Thyroid gland (tissue), 4 donors: ENCODE measurements around the gene ANKS4B. TPM values are rescaled to one million over a fixed set of nuclear protein-coding genes. Genes with fewer than 3 reads are reported as not detected.
"Not testable (repeated sequence)": the region's sequence is repeated elsewhere in the genome, so short reads cannot be mapped to it uniquely, and the experiment has no call there.

ENCODE experiments used
- DNase-seq, 2 donors: peaks; one replicate each; pipeline ENCODE4 v3.0.0-alpha.2; 2019
- H3K27ac ChIP-seq, 3 donors: fragments of 200-600 bp; sonication (generic); 1 replicate in 2 of 3; 2 replicates in 1 of 3; pipeline ENCODE4 v1.5.1; 2016 to 2019; ENCODE audit warnings: mild to moderate bottlenecking in 1 of 3, moderate library complexity in 1 of 3
- H3K27me3 ChIP-seq: fragments of 200-600 bp; sonication (generic); one replicate; pipeline ENCODE4 v1.5.1; 2019
- H3K36me3 ChIP-seq, 2 donors: fragments of 200-600 bp; sonication (generic); one replicate each; pipeline ENCODE4 v1.5.1; 2016 to 2019
- H3K4me1 ChIP-seq, 2 donors: fragments of 200-600 bp; sonication (generic); one replicate each; pipeline ENCODE4 v1.5.1; 2017 to 2019
- H3K4me3 ChIP-seq, 3 donors: fragments of 200-600 bp; sonication (generic); replicated peaks in 1 of 3; 1 replicate in 2 of 3; 2 replicates in 1 of 3; pipeline ENCODE4 v1.5.1; 2016; ENCODE audit warnings: mild to moderate bottlenecking in 1 of 3
- H3K9me3 ChIP-seq: fragments of 200-600 bp; sonication (generic); one replicate; pipeline ENCODE4 v1.5.1; 2017
- POLR2A ChIP-seq, 2 donors: fragments of 450-650 bp; IDR thresholded peaks; one replicate each; pipeline ENCODE4 v1.6.1; 2017; ENCODE audit warnings: antibody characterized with exemption in 2 of 2, mild to moderate bottlenecking in 2 of 2, moderate library complexity in 1 of 2
- WGBS, 2 donors: methylation state at CpG; one replicate each; pipeline ENCODE4 v1.1.5; 2017; 5-methylcytosine and 5-hydroxymethylcytosine counted together
- intact Hi-C: fragments of 100-400 bp; cut with DNase I; formaldehyde crosslinking; loops from one replicate; pipeline ENCODE4 v1.15.1; 2023
- total RNA-seq, 4 donors: library from RNA; depleted of rRNA; stranded (reverse); fragments of >200 nt; gene quantifications; one replicate each; pipeline ENCODE4 v1.2.3, GENCODE V29; 2016
- TF ChIP-seq, protein P1 (sequence below), 6 experiments: fragments of 200-600 bp in 3 of 6; fragments of 450-650 bp in 3 of 6; sonication (generic) in 3 of 6; IDR thresholded peaks; one replicate each; pipeline ENCODE4 v1.5.1; 2016 to 2019; ENCODE audit warnings: antibody characterized with exemption in 6 of 6, mild to moderate bottlenecking in 2 of 6, inconsistent platforms in 1 of 6, moderate library complexity in 1 of 6

ANKS4B gene
- total RNA-seq, 4 donors from 2014 or later, result not detected

DNA sequence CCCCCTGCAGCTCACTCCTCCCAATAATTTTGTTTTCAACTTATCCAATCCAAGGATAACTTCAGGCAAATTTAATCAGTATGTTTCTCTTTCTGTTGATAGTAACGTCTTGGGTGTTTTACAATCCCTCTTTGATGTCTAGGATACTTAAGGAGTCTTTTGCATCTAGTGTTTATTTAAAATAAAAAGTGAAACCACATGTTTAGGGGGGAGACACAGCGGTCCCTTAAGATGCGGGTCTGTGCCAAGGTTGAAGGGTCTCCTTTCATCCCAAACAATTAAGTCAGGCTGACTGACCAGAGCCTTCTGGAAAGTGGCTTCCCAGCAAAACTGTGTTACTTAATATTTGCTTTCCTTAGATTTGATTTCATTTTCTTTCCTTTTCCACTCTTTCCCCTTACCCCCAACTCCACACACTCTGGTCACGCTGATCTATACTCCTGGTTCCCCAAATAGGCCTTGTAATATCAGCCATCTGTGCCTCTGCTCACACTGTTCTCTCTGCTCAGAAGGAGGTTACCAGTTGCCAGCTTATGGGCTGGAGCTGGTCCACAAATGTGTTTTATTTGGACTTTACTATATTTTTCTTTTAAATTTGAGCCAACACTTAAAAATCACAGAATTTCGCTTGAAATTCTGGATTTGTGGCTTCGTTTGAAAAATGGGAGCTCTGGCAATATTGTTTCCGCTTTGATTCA lies 11.2 kb downstream of the ANKS4B start:
- no peak for DNase-seq
- H3K27me3 ChIP-seq, result no peaks in the 10 kb centered on the region
- intact Hi-C loops, result no loop called here
- H3K36me3 ChIP-seq, result no peaks in the 10 kb centered on the region
- H3K4me1 ChIP-seq, result no peaks in the 10 kb centered on the region
- H3K27ac ChIP-seq, result no peak overlapping the region
- TF ChIP-seq, protein P1, sequence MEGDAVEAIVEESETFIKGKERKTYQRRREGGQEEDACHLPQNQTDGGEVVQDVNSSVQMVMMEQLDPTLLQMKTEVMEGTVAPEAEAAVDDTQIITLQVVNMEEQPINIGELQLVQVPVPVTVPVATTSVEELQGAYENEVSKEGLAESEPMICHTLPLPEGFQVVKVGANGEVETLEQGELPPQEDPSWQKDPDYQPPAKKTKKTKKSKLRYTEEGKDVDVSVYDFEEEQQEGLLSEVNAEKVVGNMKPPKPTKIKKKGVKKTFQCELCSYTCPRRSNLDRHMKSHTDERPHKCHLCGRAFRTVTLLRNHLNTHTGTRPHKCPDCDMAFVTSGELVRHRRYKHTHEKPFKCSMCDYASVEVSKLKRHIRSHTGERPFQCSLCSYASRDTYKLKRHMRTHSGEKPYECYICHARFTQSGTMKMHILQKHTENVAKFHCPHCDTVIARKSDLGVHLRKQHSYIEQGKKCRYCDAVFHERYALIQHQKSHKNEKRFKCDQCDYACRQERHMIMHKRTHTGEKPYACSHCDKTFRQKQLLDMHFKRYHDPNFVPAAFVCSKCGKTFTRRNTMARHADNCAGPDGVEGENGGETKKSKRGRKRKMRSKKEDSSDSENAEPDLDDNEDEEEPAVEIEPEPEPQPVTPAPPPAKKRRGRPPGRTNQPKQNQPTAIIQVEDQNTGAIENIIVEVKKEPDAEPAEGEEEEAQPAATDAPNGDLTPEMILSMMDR (IDR thresholded peaks at IDR 0.05), result no peak
- no peak for TF ChIP-seq POLR2A (IDR thresholded peaks at IDR 0.05)
- no peaks in the 10 kb centered on the region for H3K9me3 ChIP-seq
- no peak overlapping the region for H3K4me3 ChIP-seq
- WGBS, 2 donors, result 46 to 50% methylated on average over 7 of the region's 7 CpGs

- H3K27me3 ChIP-seq, intact Hi-C loops, DNase-seq, H3K9me3 ChIP-seq, H3K4me3 ChIP-seq, H3K36me3 ChIP-seq, H3K4me1 ChIP-seq, H3K27ac ChIP-seq: not testable (repeated sequence)
- WGBS, 2 donors, result 81 to 92% methylated on average over 4 of the region's 4 CpGs
Observed at GRCh38 chr16:21248179-21248578, 14.7 kb downstream of the ANKS4B start.

DNA sequence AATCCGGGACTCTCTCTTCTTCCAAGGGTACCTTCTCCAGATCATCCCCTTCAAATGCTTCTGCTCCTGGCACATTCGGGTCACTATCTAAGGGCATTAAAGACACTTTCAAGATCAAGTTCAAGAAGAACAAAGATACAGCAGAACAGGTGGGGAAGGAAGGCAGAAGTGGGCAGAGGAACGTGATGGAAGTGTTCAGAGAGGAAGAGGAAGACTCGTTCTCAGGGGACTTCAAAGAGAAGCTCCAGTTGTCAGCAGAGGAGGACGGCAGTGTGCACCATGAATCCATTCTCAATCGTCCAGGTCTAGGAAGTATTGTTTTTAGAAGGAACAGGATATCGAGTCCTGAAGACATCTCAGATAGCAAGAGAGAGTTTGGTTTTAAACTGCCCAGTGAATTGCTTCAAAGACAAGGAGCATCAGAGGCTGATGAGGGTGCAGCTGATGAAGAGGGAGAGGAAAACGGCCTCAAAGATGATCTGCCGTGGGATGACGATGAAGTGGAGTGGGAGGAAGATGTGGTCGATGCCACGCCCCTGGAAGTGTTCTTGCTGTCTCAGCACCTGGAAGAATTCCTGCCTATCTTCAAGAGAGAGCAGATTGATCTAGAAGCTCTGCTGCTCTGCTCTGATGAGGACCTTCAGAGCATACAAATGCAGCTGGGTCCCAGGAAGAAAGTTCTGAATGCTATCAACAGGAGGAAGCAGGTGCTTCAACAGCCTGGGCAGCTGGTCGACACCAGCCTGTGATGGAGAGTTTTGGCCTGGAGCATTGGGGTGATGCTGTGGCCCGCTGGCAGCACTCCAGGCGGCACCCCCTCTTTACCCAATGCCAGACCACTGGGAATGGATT lies 16.8 kb downstream of the ANKS4B start:
- 81 to 83% methylated on average over 15 of the region's 15 CpGs for WGBS, 2 donors
- H3K27ac ChIP-seq, result no peak overlapping the region
- H3K4me1 ChIP-seq, result no peaks in the 10 kb centered on the region
- no peak overlapping the region for H3K4me3 ChIP-seq
- H3K36me3 ChIP-seq, result no peaks in the 10 kb centered on the region
- H3K9me3 ChIP-seq, result no peaks in the 10 kb centered on the region
- TF ChIP-seq POLR2A (IDR thresholded peaks at IDR 0.05), result no peak
- TF ChIP-seq, protein P1 (IDR thresholded peaks at IDR 0.05), result no peak
- no peak for DNase-seq
- H3K27me3 ChIP-seq, result no peaks in the 10 kb centered on the region
- intact Hi-C loops, result no loop called here

DNA sequence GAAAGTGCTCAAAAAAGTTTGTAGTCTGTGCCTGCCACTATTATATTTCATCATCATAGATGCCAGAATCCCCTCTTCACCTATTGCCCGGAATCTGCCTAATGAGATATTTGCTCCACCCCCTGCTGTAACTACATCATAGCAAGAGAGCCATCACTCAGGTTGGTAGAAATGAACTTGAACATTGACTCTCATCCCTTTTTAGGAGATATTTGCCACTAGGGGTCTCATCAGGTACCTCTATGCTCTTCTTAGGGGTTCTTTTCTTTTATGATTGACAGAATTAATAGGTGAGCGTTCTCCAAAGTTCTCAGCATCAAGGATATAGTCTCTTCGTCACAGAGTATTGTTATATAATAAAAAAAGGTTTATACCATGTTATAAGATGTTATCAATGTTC lies 20.0 kb downstream of the ANKS4B start:
- WGBS, 2 donors, result 82 to 94% methylated on average over 3 of the region's 3 CpGs
- DNase-seq, result no peak
- Histone ChIP-seq H3K9me3 (no peaks in the 10 kb centered on the region), H3K4me1 (no peaks in the 10 kb centered on the region), H3K36me3 (no peaks in the 10 kb centered on the region), H3K27ac (no peak overlapping the region), H3K27me3 (no peaks in the 10 kb centered on the region), H3K4me3 (no peak overlapping the region)
- intact Hi-C loops, result no loop called here
- TF ChIP-seq POLR2A (IDR thresholded peaks at IDR 0.05), result no peak
- TF ChIP-seq, protein P1 (IDR thresholded peaks at IDR 0.05), result no peak

GRCh38 chr16:21256636-21257035 lies 23.1 kb downstream of the ANKS4B start:
- 92 to 96% methylated on average over 2 of the region's 2 CpGs for WGBS, 2 donors
- DNase-seq, result no peak
- intact Hi-C loops, result no loop called here
- no peak overlapping the region for H3K27ac ChIP-seq
- H3K4me3 ChIP-seq, result no peak overlapping the region
- TF ChIP-seq POLR2A (IDR thresholded peaks at IDR 0.05), result no peak
- TF ChIP-seq, protein P1 (IDR thresholded peaks at IDR 0.05), result no peak
- no peaks in the 10 kb centered on the region for H3K36me3 ChIP-seq
- H3K27me3 ChIP-seq, result no peaks in the 10 kb centered on the region
- no peaks in the 10 kb centered on the region for H3K9me3 ChIP-seq
- H3K4me1 ChIP-seq, result no peaks in the 10 kb centered on the region
